Endothelial cell of umbilical vein (primary cell): Measurements from ENCODE around the gene DCAF4. TPM values are rescaled to one million over a fixed set of nuclear protein-coding genes. Genes with fewer than 3 reads are reported as not detected.

Source experiments
- BruUV-seq: library from RNA; stranded (reverse); fragments of 400-500 nt; replicated peaks from 2 replicates; lab custom pipeline; 2021; lab: Mats Ljungman, UMichigan
- CTCF ChIA-PET: fragments of 300-600, 350-600 bp; sonication (Branson Sonifier 250); formaldehyde crosslinking; loops from one replicate; lab custom pipeline; 2021; ENCODE audit warnings: antibody characterized with exemption, inconsistent platforms; lab: Charles Lee
- POLR2A ChIA-PET: fragments of 300-600, 350-600 bp; sonication (Branson Sonifier 250); formaldehyde crosslinking; loops from one replicate; lab custom pipeline; 2021; ENCODE audit warnings: antibody characterized with exemption, inconsistent platforms; lab: Charles Lee
- DNase-seq: peaks from one replicate; pipeline ENCODE4 v3.0.0-alpha.2; 2011; ENCODE audit warnings: low read depth, low spot score
- FAIRE-seq: peaks from 2 replicates; lab custom pipeline; 2011; peaks lifted over from hg19 to GRCh38; lab: Jason Lieb, UNC
- H2AFZ ChIP-seq: 2 replicates; pipeline ENCODE4 v1.6.0; 2012; ENCODE audit warnings: low read depth, low read length, control low read depth, inconsistent platforms
- H3K27ac ChIP-seq: 2 replicates; pipeline ENCODE4 v1.5.1; 2011; ENCODE audit warnings: low read depth, mild to moderate bottlenecking, control low read depth, low read length, moderate library complexity; ENCODE audit not compliant: insufficient read depth
- H3K27me3 ChIP-seq, 2 experiments: 2 replicates each; pipeline versions ENCODE4 v1.6.0 to v1.6.1; 2011; ENCODE audit warnings: low read length in 2 of 2, mixed read lengths in 1 of 2; ENCODE audit not compliant: control insufficient read depth in 2 of 2, insufficient read depth in 2 of 2
- H3K36me3 ChIP-seq, 2 experiments: 2 replicates in 1 of 2; 3 replicates in 1 of 2; pipeline ENCODE4 v1.5.1; 2011; ENCODE audit warnings: low read length in 2 of 2, mild to moderate bottlenecking in 1 of 2, moderate library complexity in 1 of 2; ENCODE audit not compliant: control insufficient read depth in 2 of 2, insufficient read depth in 2 of 2; ENCODE audit errors: extremely low read depth in 1 of 2
- H3K4me1 ChIP-seq: 3 replicates; pipeline ENCODE4 v1.5.1; 2011; ENCODE audit warnings: mild to moderate bottlenecking, low read length; ENCODE audit not compliant: control insufficient read depth, insufficient read depth; ENCODE audit errors: extremely low read depth
- H3K4me2 ChIP-seq: 2 replicates; pipeline ENCODE4 v1.6.1; 2011; ENCODE audit warnings: low read length, control low read depth, mixed read lengths; ENCODE audit not compliant: insufficient read depth
- H3K4me3 ChIP-seq, 3 experiments: fragments of 200-600 bp in 1 of 3; sonication (generic), shearing (Covaris generic) in 1 of 3; replicated peaks in 1 of 3; 2 replicates each; pipeline ENCODE4 v1.5.1; 2011 to 2016; ENCODE audit warnings: control low read depth in 3 of 3, low read length in 3 of 3, mild to moderate bottlenecking in 2 of 3, inconsistent platforms in 1 of 3, low read depth in 1 of 3, moderate library complexity in 1 of 3; ENCODE audit not compliant: insufficient read depth in 1 of 3
- H3K79me2 ChIP-seq: 2 replicates; pipeline ENCODE4 v1.6.0; 2012; ENCODE audit warnings: low read length, inconsistent platforms; ENCODE audit not compliant: control insufficient read depth, insufficient read depth
- H3K9ac ChIP-seq: replicated peaks from 2 replicates; pipeline ENCODE3; 2011; ENCODE audit warnings: low read length, control low read depth; ENCODE audit not compliant: insufficient read depth; ENCODE audit errors: extremely low read depth
- H3K9me1 ChIP-seq: replicated peaks from 3 replicates; pipeline ENCODE4 v1.6.0; 2011; ENCODE audit warnings: mild to moderate bottlenecking, low read length; ENCODE audit not compliant: control insufficient read depth, insufficient read depth; ENCODE audit errors: extremely low read depth
- H3K9me3 ChIP-seq: replicated peaks from 2 replicates; pipeline ENCODE4 v1.5.1; 2012; ENCODE audit warnings: low read length, inconsistent platforms; ENCODE audit not compliant: control insufficient read depth, insufficient read depth
- H4K20me1 ChIP-seq: replicated peaks from 2 replicates; pipeline ENCODE3; 2011; ENCODE audit warnings: mild to moderate bottlenecking, low read length; ENCODE audit not compliant: control insufficient read depth, insufficient read depth; ENCODE audit errors: extremely low read depth
- GATA2 ChIP-seq: IDR thresholded peaks from 2 replicates; pipeline ENCODE4 v1.7.0; 2011; ENCODE audit warnings: low read depth, mild to moderate bottlenecking, moderate library complexity, mixed read lengths, low read length; ENCODE audit not compliant: insufficient read length, insufficient read depth
- JUN ChIP-seq: IDR thresholded peaks from 2 replicates; pipeline ENCODE4 v1.6.1; 2011; ENCODE audit warnings: borderline replicate concordance, low read depth; ENCODE audit not compliant: insufficient read length, insufficient read depth
- POLR2AphosphoS5 ChIP-seq: IDR thresholded peaks from 2 replicates; pipeline ENCODE4 v1.6.1; 2012; ENCODE audit warnings: low read depth, mild to moderate bottlenecking, control low read depth, low read length, moderate library complexity; ENCODE audit not compliant: insufficient read depth
- dilution Hi-C: fragments of 300-500 bp; cut with MboI; formaldehyde crosslinking; loops from one replicate; pipeline ENCODE4 v1.15.0; 2019; ENCODE audit warnings: low sequenced_read_pairs; ENCODE audit not compliant: extremely low pct_ligation_motif_present
- intact Hi-C: fragments of 100-400 bp; cut with micrococcal nuclease; formaldehyde crosslinking; loops from one replicate; pipeline ENCODE4 v1.10.0; 2022
- polyA plus RNA-seq, 4 experiments: library from polyadenylated mRNA; depleted of rRNA in 3 of 4; stranded (reverse) in 3 of 4; unstranded in 1 of 4; fragments of >200 nt; gene quantifications; 2 replicates each; pipeline versions ENCODE4 v1.2.1 to v1.2.3, GENCODE V29; 2011 to 2012; ENCODE audit warnings: missing spikeins in 1 of 4
- total RNA-seq: library from RNA; stranded (reverse); gene quantifications from 2 replicates; pipeline ENCODE4 v1.2.3, GENCODE V29; 2021
- TF ChIP-seq, protein P1 (sequence below), 2 donors: IDR thresholded peaks; 1 replicate in 1 of 2; 2 replicates in 1 of 2; pipeline ENCODE4 v1.5.1; 2011; ENCODE audit warnings: low read length in 2 of 2, mild to moderate bottlenecking in 2 of 2, moderate library complexity in 2 of 2, control low read depth in 1 of 2, inconsistent platforms in 1 of 2, low read depth in 1 of 2; ENCODE audit not compliant: insufficient read depth in 1 of 2; ENCODE audit errors: extremely low read depth in 1 of 2

Gene DCAF4
- total and polyA plus RNA-seq, 2 donors (not counting 3 experiments of a cell fraction or from before 2014, with no cell fraction given), result 8.6 to 15.8 TPM

DNA sequence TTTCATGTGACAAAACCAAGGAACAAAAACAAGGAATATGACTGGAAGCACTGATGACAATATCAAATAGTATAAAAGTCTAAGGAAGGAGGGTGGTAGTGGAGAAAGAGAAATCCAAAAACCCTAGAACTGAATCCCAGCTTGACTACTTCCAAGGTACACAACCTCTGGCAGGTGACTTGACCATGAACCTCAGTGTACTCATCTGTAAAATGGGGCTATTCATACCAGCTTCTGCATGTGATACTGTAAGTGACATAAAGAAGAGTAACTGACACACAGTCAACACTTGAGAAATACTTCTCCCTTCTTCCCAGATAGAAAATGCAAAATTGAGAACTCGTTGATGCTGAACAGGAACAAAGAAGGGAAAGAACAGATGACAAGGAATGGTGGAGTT is 22.0 kb upstream of the DCAF4 start:
- Histone ChIP-seq H3K4me3 (no peak overlapping the region), H2AFZ (peak overlapping the region; percentile 3), H3K9ac (no peak overlapping the region), H3K79me2 (no peaks in the 10 kb centered on the region), H3K4me2 (no peak overlapping the region), H4K20me1 (no peaks in the 10 kb centered on the region), H3K36me3 (no peaks in the 10 kb centered on the region), H3K9me1 (no peaks in the 10 kb centered on the region), H3K27ac (no peak overlapping the region), H3K9me3 (no peaks in the 10 kb centered on the region), H3K4me1 (no peaks in the 10 kb centered on the region), H3K27me3 (no peaks in the 10 kb centered on the region)
- no peak for FAIRE-seq
- dilution Hi-C loops, result no loop called here
- TF ChIP-seq GATA2 (no peak), POLR2AphosphoS5 (no peak)
- ChIA-PET CTCF (interaction anchor here (1.0 to 5.0 kb wide), 15 partner anchors 11 to 395 kb away, joined by 3 to 377 read pairs (median 7); partner anchors contain the start of gene DPF3), POLR2A (interaction anchor here (0.9 kb wide), 1 partner anchor 351 kb away, joined by 3 read pairs; no protein-coding TSS in a partner anchor)
- intact Hi-C loops, result loop anchor here (2.0 kb wide), 1 partner anchor 239 kb away; no protein-coding TSS in a partner anchor
- DNase-seq, result no peak
- no TSS peak for BruUV-seq

- Histone ChIP-seq H3K79me2 (no peaks in the 10 kb centered on the region), H2AFZ (peak overlapping the region; percentile 3), H3K4me3 (no peak overlapping the region), H3K9ac (no peak overlapping the region), H3K4me2 (no peak overlapping the region), H3K4me1 (no peaks in the 10 kb centered on the region), H3K36me3 (no peaks in the 10 kb centered on the region), H3K9me3 (no peaks in the 10 kb centered on the region), H3K27ac (no peak overlapping the region), H3K27me3 (no peaks in the 10 kb centered on the region), H4K20me1 (no peaks in the 10 kb centered on the region), H3K9me1 (no peaks in the 10 kb centered on the region)
- dilution Hi-C loops, result no loop called here
- TF ChIP-seq, protein P1, sequence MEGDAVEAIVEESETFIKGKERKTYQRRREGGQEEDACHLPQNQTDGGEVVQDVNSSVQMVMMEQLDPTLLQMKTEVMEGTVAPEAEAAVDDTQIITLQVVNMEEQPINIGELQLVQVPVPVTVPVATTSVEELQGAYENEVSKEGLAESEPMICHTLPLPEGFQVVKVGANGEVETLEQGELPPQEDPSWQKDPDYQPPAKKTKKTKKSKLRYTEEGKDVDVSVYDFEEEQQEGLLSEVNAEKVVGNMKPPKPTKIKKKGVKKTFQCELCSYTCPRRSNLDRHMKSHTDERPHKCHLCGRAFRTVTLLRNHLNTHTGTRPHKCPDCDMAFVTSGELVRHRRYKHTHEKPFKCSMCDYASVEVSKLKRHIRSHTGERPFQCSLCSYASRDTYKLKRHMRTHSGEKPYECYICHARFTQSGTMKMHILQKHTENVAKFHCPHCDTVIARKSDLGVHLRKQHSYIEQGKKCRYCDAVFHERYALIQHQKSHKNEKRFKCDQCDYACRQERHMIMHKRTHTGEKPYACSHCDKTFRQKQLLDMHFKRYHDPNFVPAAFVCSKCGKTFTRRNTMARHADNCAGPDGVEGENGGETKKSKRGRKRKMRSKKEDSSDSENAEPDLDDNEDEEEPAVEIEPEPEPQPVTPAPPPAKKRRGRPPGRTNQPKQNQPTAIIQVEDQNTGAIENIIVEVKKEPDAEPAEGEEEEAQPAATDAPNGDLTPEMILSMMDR (IDR thresholded peaks at IDR 0.05; ENCODE audit: extremely low read depth in 1 of 2, insufficient read depth in 1 of 2, low read depth in 1 of 2, low read length in 2 of 2), result peak; percentile 78 to 93
- no peak for TF ChIP-seq JUN
- POLR2A ChIA-PET, result interaction anchor here (0.6 kb wide), 1 partner anchor 388 kb away, joined by 3 read pairs; no protein-coding TSS in a partner anchor
- CTCF ChIA-PET, result interaction anchor here (0.6 to 5.0 kb wide), 45 partner anchors 8 to 396 kb away, joined by 3 to 377 read pairs (median 4); partner anchors contain the start of gene DPF3
- intact Hi-C loops, result loop anchor here (1.0 to 2.0 kb wide), 3 partner anchors 43 to 388 kb away; no protein-coding TSS in a partner anchor
- FAIRE-seq (peak; percentile 88), DNase-seq (peak; percentile 68)
- BruUV-seq, result no TSS peak
Observed at GRCh38 chr14:72904840-72905561, 21.3 kb upstream of the DCAF4 start.
